SK-N-SH (cell line): ENCODE measurements around the gene RDX. TPM values are rescaled to one million over a fixed set of nuclear protein-coding genes. Genes with fewer than 3 reads are reported as not detected.

ENCODE experiments used
- CTCF ChIA-PET: fragments of 300-600, 350-600 bp; formaldehyde crosslinking; extraction: SDS; loops from one replicate; lab custom pipeline; 2021; lab: Yijun Ruan, JAX
- POLR2A ChIA-PET: fragments of 350-600 bp; sonication (Branson Sonifier 250); formaldehyde crosslinking; extraction: SDS; loops from one replicate; lab custom pipeline; 2020; ENCODE audit warnings: antibody characterized with exemption, inconsistent platforms; lab: Yijun Ruan, JAX
- DNase-seq: peaks from one replicate; pipeline ENCODE4 v3.0.0; 2012
- H2AFZ ChIP-seq: fragments of 200-600 bp; sonication (generic); 2 replicates; pipeline ENCODE4 v1.8.1; 2016; ENCODE audit warnings: antibody characterized with exemption, mild to moderate bottlenecking, low read depth
- H3F3A ChIP-seq: fragments of 200-600 bp; sonication (generic); replicated peaks from 2 replicates; pipeline ENCODE3; 2016; ENCODE audit warnings: antibody characterized with exemption, mild to moderate bottlenecking; ENCODE audit not compliant: insufficient read depth
- H3K27ac ChIP-seq, 2 experiments: fragments of 200-500 bp in 1 of 2; fragments of 200-600 bp in 1 of 2; sonication (Bioruptor generic) in 1 of 2; sonication (generic), shearing (Covaris generic) in 1 of 2; 2 replicates each; pipeline versions ENCODE4 v1.5.1 to v1.6.1; 2014 to 2016; ENCODE audit warnings: low read depth in 2 of 2, inconsistent platforms in 1 of 2, low read length in 1 of 2, mild to moderate bottlenecking in 1 of 2, mixed read lengths in 1 of 2
- H3K27me3 ChIP-seq: fragments of 200-600 bp; sonication (generic), shearing (Covaris generic); 2 replicates; pipeline ENCODE4 v1.6.1; 2016; ENCODE audit warnings: mixed run types; ENCODE audit not compliant: insufficient read depth
- H3K36me3 ChIP-seq, 2 experiments: fragments of 200-500 bp in 1 of 2; fragments of 200-600 bp in 1 of 2; sonication (Bioruptor generic) in 1 of 2; sonication (generic) in 1 of 2; replicated peaks in 1 of 2; 2 replicates each; pipeline versions ENCODE3 to v1.5.1; 2014 to 2016; ENCODE audit warnings: low read length in 1 of 2, mild to moderate bottlenecking in 1 of 2; ENCODE audit not compliant: insufficient read depth in 2 of 2, control insufficient read depth in 1 of 2
- H3K4me1 ChIP-seq, 2 experiments: fragments of 200-500 bp in 1 of 2; fragments of 200-600 bp in 1 of 2; sonication (Bioruptor generic) in 1 of 2; sonication (generic), shearing (Covaris generic) in 1 of 2; 2 replicates each; pipeline versions ENCODE4 v1.5.1 to v1.6.1; 2014 to 2016; ENCODE audit warnings: low read depth in 1 of 2, low read length in 1 of 2, mixed run types in 1 of 2; ENCODE audit not compliant: insufficient read depth in 2 of 2, control insufficient read depth in 1 of 2
- H3K4me2 ChIP-seq: fragments of 200-600 bp; sonication (generic), shearing (Covaris generic); 2 replicates; pipeline ENCODE4 v1.6.1; 2017; ENCODE audit warnings: mixed run types
- H3K4me3 ChIP-seq, 2 experiments: fragments of 200-500 bp in 1 of 2; fragments of 200-600 bp in 1 of 2; sonication (Bioruptor generic) in 1 of 2; sonication (generic), shearing (Covaris generic) in 1 of 2; 2 replicates each; pipeline versions ENCODE4 v1.5.1 to v1.8.1; 2014 to 2016; ENCODE audit warnings: low read depth in 2 of 2, inconsistent platforms in 1 of 2, low read length in 1 of 2, mild to moderate bottlenecking in 1 of 2, mixed read lengths in 1 of 2, moderate library complexity in 1 of 2
- H3K79me2 ChIP-seq: fragments of 200-600 bp; sonication (generic); 2 replicates; pipeline ENCODE4 v1.8.1; 2017; ENCODE audit warnings: mild to moderate bottlenecking; ENCODE audit not compliant: insufficient read depth
- H3K9ac ChIP-seq: fragments of 200-600 bp; sonication (generic); 2 replicates; pipeline ENCODE4 v1.6.1; 2017; ENCODE audit warnings: mixed run types
- H3K9me2 ChIP-seq: fragments of 200-600 bp; sonication (generic); 2 replicates; pipeline ENCODE4 v1.6.1; 2017; ENCODE audit warnings: mixed run types
- H3K9me3 ChIP-seq: fragments of 200-600 bp; sonication (generic); 2 replicates; pipeline ENCODE4 v1.6.1; 2017; ENCODE audit warnings: mixed run types, mild to moderate bottlenecking, moderate library complexity
- H4K20me1 ChIP-seq: fragments of 200-600 bp; sonication (generic); 2 replicates; pipeline ENCODE4 v1.6.1; 2017; ENCODE audit warnings: mild to moderate bottlenecking, mixed run types; ENCODE audit not compliant: insufficient read depth
- CHD2 ChIP-seq: fragments of 150-350 bp; IDR thresholded peaks from 2 replicates; pipeline ENCODE4 v1.6.1; 2018; ENCODE audit warnings: low read length; ENCODE audit not compliant: partially characterized antibody
- CTCF ChIP-seq: fragments of 200-600 bp; sonication (generic); IDR thresholded peaks from 2 replicates; pipeline ENCODE4 v1.6.1; 2017; ENCODE audit warnings: antibody characterized with exemption, mild to moderate bottlenecking, moderate library complexity
- ELF1 ChIP-seq: IDR thresholded peaks from 2 replicates; pipeline ENCODE4 v1.4.0; 2012
- EP300 ChIP-seq, 2 experiments: IDR thresholded peaks; 2 replicates each; pipeline versions ENCODE4 v1.4.0 to v1.6.1; 2012; ENCODE audit warnings: borderline replicate concordance in 1 of 2, low read depth in 1 of 2, low read length in 1 of 2
- EZH2phosphoT487 ChIP-seq: fragments of 200-600 bp; sonication (generic); IDR thresholded peaks from 2 replicates; pipeline ENCODE4 v1.6.1; 2017; ENCODE audit warnings: low read depth, mixed run types, mild to moderate bottlenecking, antibody characterized with exemption, moderate library complexity, borderline replicate concordance
- FOSL2 ChIP-seq: IDR thresholded peaks from 2 replicates; pipeline ENCODE4 v1.4.0; 2012; ENCODE audit warnings: low read depth, mild to moderate bottlenecking, moderate library complexity, borderline replicate concordance
- FOXJ3 ChIP-seq: sonication (generic); formaldehyde crosslinking; IDR thresholded peaks from 2 replicates; pipeline ENCODE4 v1.5.1; 2020; ENCODE audit warnings: mild to moderate bottlenecking, missing genetic modification reagents
- FOXM1 ChIP-seq: IDR thresholded peaks from 2 replicates; pipeline ENCODE4 v1.4.0; 2012; ENCODE audit warnings: low read depth, mild to moderate bottlenecking
- JUND ChIP-seq: IDR thresholded peaks from 2 replicates; pipeline ENCODE4 v1.4.0; 2012
- MAX ChIP-seq: IDR thresholded peaks from 2 replicates; pipeline ENCODE4 v1.4.0; 2012; ENCODE audit warnings: low read depth
- NFIC ChIP-seq: IDR thresholded peaks from 2 replicates; pipeline ENCODE4 v1.4.0; 2012; ENCODE audit warnings: borderline replicate concordance
- PBX3 ChIP-seq: IDR thresholded peaks from 2 replicates; pipeline ENCODE4; 2012
- RAD21 ChIP-seq: IDR thresholded peaks from 2 replicates; pipeline ENCODE4 v1.6.1; 2012; ENCODE audit warnings: mild to moderate bottlenecking, low read length
- RXRA ChIP-seq: IDR thresholded peaks from 2 replicates; pipeline ENCODE4 v1.4.0; 2012; ENCODE audit warnings: low read depth, mild to moderate bottlenecking, borderline replicate concordance
- SMC3 ChIP-seq: IDR thresholded peaks from 2 replicates; pipeline ENCODE4 v1.6.1; 2012; ENCODE audit warnings: low read depth, low read length, improper control_type of control experiment
- TCF12 ChIP-seq: IDR thresholded peaks from 2 replicates; pipeline ENCODE4 v1.4.0; 2012
- TEAD4 ChIP-seq: IDR thresholded peaks from 2 replicates; pipeline ENCODE4 v1.4.0; 2012; ENCODE audit warnings: mild to moderate bottlenecking, borderline replicate concordance; ENCODE audit not compliant: insufficient read depth
- USF1 ChIP-seq: IDR thresholded peaks from 2 replicates; pipeline ENCODE4 v1.4.0; 2012; ENCODE audit warnings: low read depth, borderline replicate concordance
- YY1 ChIP-seq: IDR thresholded peaks from 2 replicates; pipeline ENCODE4 v1.4.0; 2012; ENCODE audit warnings: low read depth, mild to moderate bottlenecking
- ZBTB33 ChIP-seq: IDR thresholded peaks from 2 replicates; pipeline ENCODE4 v1.4.0; 2012; ENCODE audit warnings: low read depth, borderline replicate concordance
- WGBS: methylation state at CpG from one replicate; pipeline ENCODE4 v1.1.6; 2017; ENCODE audit warnings: low lambda C conversion rate; 5-methylcytosine and 5-hydroxymethylcytosine counted together
- polyA plus RNA-seq, 3 experiments: library from polyadenylated mRNA; depleted of rRNA; stranded (reverse); fragments of >200 nt; gene quantifications; 2 replicates each; pipeline ENCODE4 v1.2.3, GENCODE V29; 2012

Gene RDX
- polyA plus RNA-seq, 1 of the 3 experiments (the other 2 are of a cell fraction) = 29.4 TPM

GRCh38 chr11:110182886-110183285 is 113.5 kb downstream of the RDX start:
- no peak overlapping the region for H3K4me2 ChIP-seq
- TF ChIP-seq USF1 (no peak), FOSL2 (peak; percentile 77), FOXJ3 (CRISPR knock-in tag) (no peak), FOXM1 (no peak), NFIC (peak; percentile 43; the same call in 1 of the 2 replicates), EP300 (IDR thresholded peaks at IDR 0.05; ENCODE audit: borderline replicate concordance in 1 of 2, low read depth in 1 of 2, low read length in 1 of 2) (peak in 1 of 2 experiments; percentile 28; a peak in 1 of 4 replicates), RAD21 (no peak), EZH2phosphoT487 (no peak), PBX3 (peak; percentile 57), TEAD4 (peak; percentile 15; the same call in 1 of the 2 replicates), TCF12 (peak; percentile 65), RXRA (peak; percentile 23; the same call in 1 of the 2 replicates), MAX (0 out of 2 replicates have a peak, but pooled peaks have one; percentile 34), JUND (peak; percentile 61; the same call in 1 of the 2 replicates)
- no peaks in the 10 kb centered on the region for H3K9me3 ChIP-seq
- POLR2A ChIA-PET = no interaction called here
- no peaks in the 10 kb centered on the region for H3K9me2 ChIP-seq
- WGBS = 63% methylated on average over 5 of the region's 5 CpGs
- no peaks in the 10 kb centered on the region; a peak in 1 of 4 replicates for H3K4me1 ChIP-seq
- no peaks in the 10 kb centered on the region for H4K20me1 ChIP-seq
- no peak for DNase-seq
- CTCF ChIA-PET = interaction anchor here (1.1 kb wide), 1 partner anchor 32 kb away, joined by 4 read pairs; no protein-coding TSS in a partner anchor
- no peaks in the 10 kb centered on the region for H3F3A ChIP-seq
- H3K79me2 ChIP-seq = no peaks in the 10 kb centered on the region
- no peak overlapping the region; a peak in 1 of 4 replicates for H3K27ac ChIP-seq
- H3K27me3 ChIP-seq = no peaks in the 10 kb centered on the region
- H3K36me3 ChIP-seq = no peaks in the 10 kb centered on the region
- H3K4me3 ChIP-seq = no peak overlapping the region
- H2AFZ ChIP-seq = no peak overlapping the region
- H3K9ac ChIP-seq = no peak overlapping the region

GRCh38 chr11:110179064-110179463 is 117.3 kb downstream of the RDX start:
- Histone ChIP-seq H3K9me2 (no peaks in the 10 kb centered on the region), H3K4me1 (peaks cover 0 to 23% of the 10 kb centered on the region in 2 experiments; a peak in 1 of 4 replicates), H4K20me1 (no peaks in the 10 kb centered on the region), H2AFZ (no peak overlapping the region), H3K36me3 (no peaks in the 10 kb centered on the region), H3K79me2 (no peaks in the 10 kb centered on the region), H3K4me2 (no peak overlapping the region), H3K4me3 (no peak overlapping the region), H3K27ac (no peak overlapping the region), H3K27me3 (no peaks in the 10 kb centered on the region), H3K9ac (no peak overlapping the region), H3F3A (peaks cover 3% of the 10 kb centered on the region), H3K9me3 (no peaks in the 10 kb centered on the region)
- 90% methylated on average over 4 of the region's 4 CpGs for WGBS
- no peak for DNase-seq
- POLR2A ChIA-PET = no interaction called here
- CTCF ChIA-PET = interaction anchor here (1.3 to 2.1 kb wide), 2 partner anchors 20 to 22 kb away, joined by 3 to 9 read pairs; no protein-coding TSS in a partner anchor
- TF ChIP-seq PBX3 (no peak), YY1 (no peak), JUND (no peak), USF1 (no peak), NFIC (no peak), SMC3 (no peak), CHD2 (no peak), ELF1 (no peak), ZBTB33 (no peak), TCF12 (no peak), CTCF (no peak)
